ENCODE measurements around the gene ASB10.

Gene ASB10

DNA sequence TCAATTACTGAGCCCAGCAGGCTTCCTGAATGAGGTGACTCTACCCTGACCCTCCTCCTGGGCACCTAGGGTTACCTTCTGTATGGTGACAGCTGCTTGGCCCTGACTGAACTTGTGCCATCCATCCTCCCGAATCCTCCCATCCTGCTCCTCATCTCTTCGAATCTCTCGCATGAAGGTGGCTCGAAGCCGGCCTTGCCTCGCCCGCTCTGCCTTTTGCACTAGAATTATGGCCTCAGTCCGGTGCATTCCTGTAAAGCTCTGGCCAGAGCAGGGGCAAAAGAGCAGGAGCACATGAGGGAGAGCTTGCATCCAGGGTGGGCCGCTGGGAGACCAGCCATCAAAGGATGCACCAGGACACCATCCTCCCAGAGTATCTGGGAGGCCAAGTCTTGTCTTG is 15.8 kb upstream of the ASB10 start:
- TF ChIP-seq, protein P1, sequence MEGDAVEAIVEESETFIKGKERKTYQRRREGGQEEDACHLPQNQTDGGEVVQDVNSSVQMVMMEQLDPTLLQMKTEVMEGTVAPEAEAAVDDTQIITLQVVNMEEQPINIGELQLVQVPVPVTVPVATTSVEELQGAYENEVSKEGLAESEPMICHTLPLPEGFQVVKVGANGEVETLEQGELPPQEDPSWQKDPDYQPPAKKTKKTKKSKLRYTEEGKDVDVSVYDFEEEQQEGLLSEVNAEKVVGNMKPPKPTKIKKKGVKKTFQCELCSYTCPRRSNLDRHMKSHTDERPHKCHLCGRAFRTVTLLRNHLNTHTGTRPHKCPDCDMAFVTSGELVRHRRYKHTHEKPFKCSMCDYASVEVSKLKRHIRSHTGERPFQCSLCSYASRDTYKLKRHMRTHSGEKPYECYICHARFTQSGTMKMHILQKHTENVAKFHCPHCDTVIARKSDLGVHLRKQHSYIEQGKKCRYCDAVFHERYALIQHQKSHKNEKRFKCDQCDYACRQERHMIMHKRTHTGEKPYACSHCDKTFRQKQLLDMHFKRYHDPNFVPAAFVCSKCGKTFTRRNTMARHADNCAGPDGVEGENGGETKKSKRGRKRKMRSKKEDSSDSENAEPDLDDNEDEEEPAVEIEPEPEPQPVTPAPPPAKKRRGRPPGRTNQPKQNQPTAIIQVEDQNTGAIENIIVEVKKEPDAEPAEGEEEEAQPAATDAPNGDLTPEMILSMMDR (IDR thresholded peaks at IDR 0.05; ENCODE audit: extremely low read depth, missing control alignments), result no peak
- DNase-seq (ENCODE audit: low spot score), result no peak

DNA sequence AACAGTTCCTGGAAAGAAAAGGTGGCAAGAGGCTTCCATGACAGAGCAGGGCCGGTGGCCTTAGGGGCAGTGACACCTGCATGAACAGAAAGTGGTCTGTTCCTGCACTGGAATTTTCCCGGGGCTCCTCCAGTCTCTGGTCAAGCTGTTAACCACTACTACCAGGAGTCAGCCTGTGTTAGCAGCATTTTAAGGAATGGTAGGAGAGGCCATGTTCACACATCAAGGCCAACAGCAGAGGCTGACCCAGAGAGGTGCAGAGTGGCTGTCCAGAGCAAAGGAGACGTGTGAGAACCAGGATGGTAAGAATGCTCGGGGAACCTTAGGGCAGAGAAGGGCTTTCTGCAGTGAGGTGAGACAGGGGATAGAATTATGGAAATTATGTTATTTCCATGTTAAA is 14.7 kb upstream of the ASB10 start:
- no peak for DNase-seq (ENCODE audit: low spot score)
- TF ChIP-seq, protein P1 (IDR thresholded peaks at IDR 0.05; ENCODE audit: extremely low read depth, missing control alignments), result no peak

DNA sequence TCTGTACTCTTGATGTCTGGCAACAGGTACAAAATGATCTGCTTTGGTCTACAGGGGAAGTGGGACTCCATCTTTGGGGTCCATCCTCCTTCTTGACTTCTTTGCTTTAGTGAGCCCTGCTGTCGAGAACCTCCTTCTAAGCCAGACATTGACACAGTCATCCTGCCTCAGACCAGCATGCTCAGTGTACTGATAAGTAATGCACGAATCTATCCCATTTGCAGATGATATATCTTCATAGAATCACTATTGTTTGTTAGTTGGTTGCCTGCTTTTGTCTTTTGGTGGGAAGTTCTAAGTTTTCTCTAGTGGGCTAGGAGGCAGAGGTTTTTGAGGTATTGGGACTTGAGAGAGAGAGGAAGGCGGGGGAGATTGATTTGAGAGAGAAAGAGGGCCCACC is 14.3 kb upstream of the ASB10 start:
- DNase-seq (ENCODE audit: low spot score), result no peak
- TF ChIP-seq, protein P1 (IDR thresholded peaks at IDR 0.05; ENCODE audit: extremely low read depth, missing control alignments), result no peak

DNA sequence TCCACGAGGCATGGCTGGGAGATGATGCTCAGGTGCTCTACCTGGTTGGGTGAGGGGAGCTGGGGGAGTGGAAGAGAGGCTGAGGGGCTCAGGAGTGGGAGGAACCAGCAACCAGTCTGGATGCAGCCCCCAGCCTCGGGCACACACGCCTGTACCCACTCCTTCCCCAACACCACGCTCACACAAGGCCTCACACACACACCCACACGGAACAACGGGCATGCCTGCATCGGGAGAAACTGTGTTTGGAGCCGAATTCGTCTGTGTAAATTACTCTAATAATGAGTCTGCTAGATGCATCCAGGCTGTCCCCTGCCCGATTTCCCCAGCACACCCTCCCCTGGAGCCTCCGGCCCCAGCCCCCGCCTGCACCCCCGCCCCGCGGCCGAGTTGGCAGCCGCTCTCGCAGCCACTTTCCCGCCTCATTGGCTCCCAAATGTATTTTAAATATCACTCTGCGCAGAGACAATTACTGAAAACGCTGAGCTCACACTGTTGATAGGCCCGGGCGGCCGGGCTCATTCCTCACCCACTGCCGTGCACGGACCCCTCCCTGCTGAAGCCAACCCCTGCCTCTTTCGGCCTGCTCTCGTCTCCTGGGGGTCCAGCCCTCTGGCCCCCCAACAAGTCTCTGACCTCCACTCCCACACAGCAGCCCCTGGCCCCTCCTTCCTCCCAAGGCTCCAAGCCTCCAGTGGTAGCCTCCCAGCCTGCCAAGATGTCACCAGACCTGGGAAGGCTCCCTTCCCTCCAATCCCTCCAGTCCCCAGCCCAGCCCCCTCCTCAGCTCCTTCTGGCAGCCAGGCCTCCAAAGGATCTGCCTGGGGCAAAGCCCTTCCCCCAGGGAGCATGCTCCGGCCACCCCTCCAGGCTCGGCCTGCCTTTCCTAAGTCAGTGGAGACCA is 12.1 kb upstream of the ASB10 start:
- no peak for DNase-seq (ENCODE audit: low spot score)
- TF ChIP-seq, protein P1 (IDR thresholded peaks at IDR 0.05; ENCODE audit: extremely low read depth, missing control alignments), result no peak

DNA sequence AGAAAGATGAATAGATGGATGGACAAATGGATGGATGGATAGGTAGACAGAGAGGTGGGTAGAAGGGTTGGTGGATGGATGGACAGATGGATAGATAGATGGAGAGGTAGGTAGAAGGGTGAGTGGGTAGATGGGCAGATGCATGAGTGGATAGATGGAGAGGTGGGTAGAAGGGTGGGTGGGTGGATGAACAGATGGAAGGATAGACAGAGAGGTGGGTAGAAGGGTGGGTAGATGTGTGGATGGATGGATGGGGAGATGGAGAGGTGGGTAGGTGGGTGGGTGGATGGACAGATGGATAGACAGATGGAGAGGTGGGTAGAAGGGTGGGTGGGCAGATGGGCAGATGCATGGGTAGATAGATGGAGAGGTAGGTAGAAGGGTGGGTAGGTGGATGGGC is 10.9 kb upstream of the ASB10 start:
- DNase-seq (ENCODE audit: low spot score), result no peak
- TF ChIP-seq, protein P1 (IDR thresholded peaks at IDR 0.05; ENCODE audit: extremely low read depth, missing control alignments), result no peak

DNA sequence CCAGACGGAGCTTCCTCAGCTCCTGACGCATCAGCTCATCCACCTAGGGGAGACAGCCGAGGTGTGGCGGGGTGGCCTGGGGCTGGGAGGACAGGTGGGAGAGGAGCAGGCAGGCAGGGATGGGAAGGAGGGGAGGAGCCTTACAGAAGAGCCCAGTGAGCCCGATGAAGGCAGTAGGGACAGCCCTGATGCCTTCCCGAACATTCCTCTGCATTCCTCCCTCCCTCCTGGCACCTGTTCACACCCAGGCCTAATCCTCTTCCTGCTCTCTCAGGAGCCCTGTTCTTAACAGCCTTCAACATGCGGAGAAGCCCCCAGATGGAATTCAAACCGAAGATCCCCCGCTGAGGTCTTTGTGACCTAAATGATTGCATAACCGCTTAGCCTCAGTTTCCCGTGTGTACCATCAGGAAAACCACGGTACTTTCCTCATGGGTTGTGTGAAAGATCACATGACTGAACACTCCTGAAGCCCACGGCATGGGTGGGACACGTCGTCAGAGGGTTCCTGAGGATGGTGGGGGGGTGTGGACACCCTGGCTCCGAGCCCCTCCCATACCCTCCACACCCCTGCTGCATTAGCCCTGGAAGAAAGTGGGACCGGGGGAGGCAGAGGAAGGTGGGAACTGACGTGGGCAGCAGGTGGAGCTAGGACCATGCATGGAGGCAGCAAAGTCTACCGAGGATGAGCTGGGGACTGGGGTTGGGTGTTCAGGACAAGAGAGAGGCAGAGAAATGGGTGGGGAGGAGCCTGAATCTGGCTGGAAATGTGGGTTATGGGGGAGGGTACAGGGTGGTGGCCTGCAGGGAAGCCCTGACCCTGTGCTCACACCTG is 8.8 kb upstream of the ASB10 start:
- TF ChIP-seq, protein P1 (IDR thresholded peaks at IDR 0.05; ENCODE audit: extremely low read depth, missing control alignments), result no peak
- DNase-seq (ENCODE audit: low spot score), result no peak

DNA sequence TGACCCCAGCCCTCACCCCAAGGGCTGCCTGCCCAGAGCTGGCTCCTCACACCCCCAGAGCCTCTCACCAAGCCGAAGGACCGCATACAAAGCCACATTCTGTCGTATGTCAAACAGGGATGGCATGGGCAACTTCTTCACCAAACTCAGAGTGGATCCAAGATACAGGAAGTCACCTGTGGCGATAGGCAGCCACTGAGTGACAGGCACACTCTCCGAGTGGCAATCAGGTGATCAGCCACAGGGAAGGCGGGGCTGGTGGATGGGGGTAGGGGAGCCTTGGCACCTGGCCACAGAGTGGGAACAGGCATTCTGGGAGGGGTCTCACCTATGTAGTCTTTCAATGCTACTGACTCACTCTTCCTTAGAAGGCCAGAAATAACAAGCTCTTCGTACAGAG is 7.1 kb upstream of the ASB10 start:
- no peak for DNase-seq (ENCODE audit: low spot score)
- TF ChIP-seq, protein P1 (IDR thresholded peaks at IDR 0.05; ENCODE audit: extremely low read depth, missing control alignments), result no peak

All from GM20000 (cell line).